Aorta (tissue), 5 donors: ENCODE measurements around the gene KCNC4. TPM values are rescaled to one million over a fixed set of nuclear protein-coding genes. Genes with fewer than 3 reads are reported as not detected.
A peak's percentile ranks its signal among the peaks of the same experiment; 100 is the strongest.

Source experiments
- ATAC-seq: fragments of 200-7000 bp; cut with Tn5 transposase; one replicate; pipeline ENCODE4 v1.9.1; 2022; ENCODE audit warnings: moderate library complexity; ENCODE audit not compliant: low FRiP score
- DNase-seq, 2 donors: peaks; one replicate each; pipeline ENCODE4 v3.0.0-alpha.2; 2020
- H3K27ac ChIP-seq, 2 donors: one replicate each; pipeline ENCODE4 v1.5.1; 2013; ENCODE audit warnings: low read length in 2 of 2, mild to moderate bottlenecking in 2 of 2, moderate library complexity in 2 of 2, control low read depth in 1 of 2, inconsistent platforms in 1 of 2, low read depth in 1 of 2
- H3K27me3 ChIP-seq, 2 donors: one replicate each; pipeline ENCODE4 v1.6.1; 2013; ENCODE audit warnings: control low read depth in 1 of 2, low read length in 1 of 2, mild to moderate bottlenecking in 1 of 2, moderate library complexity in 1 of 2; ENCODE audit not compliant: insufficient read depth in 2 of 2, control insufficient read depth in 1 of 2
- H3K36me3 ChIP-seq, 2 donors: one replicate each; pipeline ENCODE4 v1.6.1; 2013; ENCODE audit warnings: control low read depth in 1 of 2, low read length in 1 of 2, mild to moderate bottlenecking in 1 of 2; ENCODE audit not compliant: insufficient read depth in 2 of 2, control insufficient read depth in 1 of 2
- H3K4me1 ChIP-seq, 2 donors: one replicate each; pipeline ENCODE4 v1.6.1; 2013; ENCODE audit warnings: low read length in 2 of 2, control low read depth in 1 of 2, mild to moderate bottlenecking in 1 of 2, moderate library complexity in 1 of 2; ENCODE audit not compliant: insufficient read depth in 2 of 2, control insufficient read depth in 1 of 2
- H3K4me3 ChIP-seq, 2 donors: one replicate each; pipeline ENCODE4 v1.5.1; 2013; ENCODE audit warnings: low read length in 2 of 2, control low read depth in 1 of 2, mild to moderate bottlenecking in 1 of 2
- H3K9me3 ChIP-seq: one replicate; pipeline ENCODE4 v1.6.1; 2013; ENCODE audit warnings: mild to moderate bottlenecking, low read length; ENCODE audit not compliant: control insufficient read depth
- WGBS, 2 donors: extraction: QIAGEN DNeasy Blood & Tissue Kit; methylation state at CpG; one replicate each; pipeline ENCODE4 v1.1.7; 2013; 5-methylcytosine and 5-hydroxymethylcytosine counted together
- intact Hi-C, 2 donors: fragments of 100-400 bp; cut with DNase I; formaldehyde crosslinking; loops; one replicate each; pipeline versions ENCODE4 v1.14.2 to v1.15.0; 2022
- polyA plus RNA-seq, 2 donors: library from polyadenylated mRNA; stranded (reverse); fragments of 200-250 nt; gene quantifications; one replicate each; pipeline ENCODE4 v1.2.3, GENCODE V29; 2013
- total RNA-seq, 2 donors: library from RNA; stranded (reverse); fragmentation: NEBNext Ultra II Directional; extraction: Animal tissue kit (Norgen Biotek cat#: 25700); gene quantifications; one replicate each; pipeline ENCODE4 v1.2.1, GENCODE V29; 2021
- donor health status: healthy with polysubstance abuse.
- donor health status: Bipolar disorder and iron deficiency.
- donor health status: DM: no; HTN: no; CAD: no.
- donor health status: DM: no; HTN: no; CAD: no.
- donor health status: DM: yes; HTN: yes; CAD: no.

KCNC4 gene
- total and polyA plus RNA-seq, 4 donors, result 0.75 to 22.6 (median 11.5) TPM

DNA sequence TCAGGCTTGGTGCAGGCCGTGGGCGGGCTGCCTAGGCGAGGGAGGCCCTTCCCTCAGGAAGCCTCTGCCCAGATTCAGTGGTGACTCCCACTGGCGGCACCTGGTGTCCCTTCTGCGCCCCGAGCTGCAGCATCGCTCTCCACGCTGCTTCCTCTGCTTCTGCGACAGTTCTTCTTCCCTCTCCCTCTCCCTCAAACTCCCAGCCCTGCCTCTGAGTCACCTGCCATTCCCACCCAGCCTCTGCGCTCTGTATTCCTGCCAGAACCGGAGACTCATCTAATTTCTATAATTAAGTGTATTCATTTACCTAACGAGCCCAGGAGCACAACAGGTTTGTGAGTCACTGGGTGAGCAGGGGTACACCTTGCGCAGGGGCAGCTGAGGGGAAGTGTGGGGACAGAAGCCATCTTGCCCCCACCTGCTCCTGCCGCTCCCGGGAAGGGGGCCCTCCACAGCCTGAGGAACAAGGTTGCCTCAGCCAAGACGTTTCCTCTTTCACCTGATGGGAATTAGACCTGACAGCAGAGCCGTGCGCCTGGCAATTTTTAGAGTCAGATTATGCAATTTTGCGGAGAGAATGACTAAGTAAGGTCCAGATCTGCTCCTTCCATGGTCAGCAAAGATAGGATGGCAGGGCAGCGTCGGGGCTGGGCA lies 19.4 kb downstream of the KCNC4 start:
- ATAC-seq, result no peak
- H3K4me1 ChIP-seq, result no peaks in the 10 kb centered on the region
- WGBS, 2 donors, result 92 to 93% methylated on average over 21 of the region's 21 CpGs
- DNase-seq, result no peak
- intact Hi-C loops, result no loop called here
- no peaks in the 10 kb centered on the region for H3K9me3 ChIP-seq
- H3K4me3 ChIP-seq, result no peak overlapping the region
- no peaks in the 10 kb centered on the region for H3K27me3 ChIP-seq
- no peak overlapping the region for H3K27ac ChIP-seq
- no peaks in the 10 kb centered on the region for H3K36me3 ChIP-seq

- ATAC-seq, result no peak
- no peak for DNase-seq
- H3K36me3 ChIP-seq, result no peaks in the 10 kb centered on the region
- H3K4me1 ChIP-seq, result no peaks in the 10 kb centered on the region
- H3K27me3 ChIP-seq, result no peaks in the 10 kb centered on the region
- intact Hi-C loops, result no loop called here
- H3K9me3 ChIP-seq, result no peaks in the 10 kb centered on the region
- WGBS, 2 donors, result 78 to 86% methylated on average over 11 of the region's 11 CpGs
- no peak overlapping the region for H3K27ac ChIP-seq
- no peak overlapping the region for H3K4me3 ChIP-seq
Measured at GRCh38 chr1:110230381-110231199, 20.5 kb downstream of the KCNC4 start.

- Histone ChIP-seq H3K9me3 (no peaks in the 10 kb centered on the region), H3K36me3 (no peaks in the 10 kb centered on the region)
- no peak for ATAC-seq
Measured at GRCh38 chr1:110233861-110234260, 23.7 kb downstream of the KCNC4 start.

GRCh38 chr1:110234691-110235090 lies 24.6 kb downstream of the KCNC4 start:
- no peak for ATAC-seq
- Histone ChIP-seq H3K27me3 (no peaks in the 10 kb centered on the region), H3K27ac (no peak overlapping the region), H3K9me3 (no peaks in the 10 kb centered on the region), H3K4me3 (no peak overlapping the region), H3K36me3 (no peaks in the 10 kb centered on the region), H3K4me1 (no peaks in the 10 kb centered on the region)
- intact Hi-C loops, result no loop called here
- 74 to 77% methylated on average over 5 of the region's 5 CpGs for WGBS, 2 donors
- no peak for DNase-seq

More at GRCh38 chr1:110233861-110234260, 23.7 kb downstream of the KCNC4 start:
- no peak overlapping the region for H3K27ac ChIP-seq
- no peaks in the 10 kb centered on the region for H3K4me1 ChIP-seq
- intact Hi-C loops, result no loop called here
- WGBS, 2 donors, result 67 to 68% methylated on average over 2 of the region's 2 CpGs
- H3K4me3 ChIP-seq, result no peak overlapping the region
- DNase-seq, result no peak
- H3K27me3 ChIP-seq, result no peaks in the 10 kb centered on the region

DNA sequence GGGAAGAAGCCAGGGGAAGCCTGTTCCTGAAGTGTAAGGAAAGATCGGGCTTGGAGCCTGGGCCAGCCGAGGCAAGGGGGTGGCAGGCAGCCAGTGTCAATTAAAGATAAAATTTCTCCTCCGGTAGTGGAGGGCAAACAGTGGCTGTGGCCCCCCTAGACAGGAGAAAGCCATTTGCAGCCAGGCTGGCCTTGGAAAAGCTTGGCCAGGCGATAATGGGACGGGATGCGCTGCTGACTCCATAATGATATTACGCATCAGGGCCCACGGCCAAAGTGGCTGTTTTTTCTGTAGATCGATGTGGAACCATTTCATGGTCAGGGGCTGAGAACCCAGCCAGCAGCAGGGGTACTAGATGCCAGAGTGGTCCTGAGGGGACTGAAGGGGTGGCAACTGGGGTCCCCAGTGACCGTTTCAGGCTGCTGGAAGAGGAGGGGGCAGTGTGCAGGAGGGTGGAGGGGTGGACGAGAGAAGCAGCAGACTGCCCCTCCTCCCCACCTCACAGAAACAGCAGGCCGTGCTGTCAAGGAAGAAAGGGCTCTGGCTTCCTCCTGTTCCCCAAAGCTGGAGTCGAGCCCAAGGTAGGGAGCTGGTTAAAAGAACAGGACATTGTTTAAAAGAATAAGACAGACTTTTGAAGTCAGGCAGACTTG lies 25.2 kb downstream of the KCNC4 start:
- DNase-seq, result no peak
- Histone ChIP-seq H3K27me3 (no peaks in the 10 kb centered on the region), H3K27ac (no peak overlapping the region), H3K4me3 (no peak overlapping the region), H3K36me3 (no peaks in the 10 kb centered on the region), H3K9me3 (no peaks in the 10 kb centered on the region), H3K4me1 (no peaks in the 10 kb centered on the region)
- ATAC-seq, result no peak
- WGBS, 2 donors, result 59 to 60% methylated on average over 13 of the region's 13 CpGs
- intact Hi-C loops, result no loop called here

GRCh38 chr1:110235834-110236682 lies 25.9 kb downstream of the KCNC4 start:
- no peak for DNase-seq
- H3K27ac ChIP-seq, result no peak overlapping the region
- 83 to 85% methylated on average over 11 of the region's 11 CpGs for WGBS, 2 donors
- ATAC-seq, result no peak
- H3K4me3 ChIP-seq, result no peak overlapping the region
- H3K36me3 ChIP-seq, result no peaks in the 10 kb centered on the region
- H3K9me3 ChIP-seq, result no peaks in the 10 kb centered on the region
- intact Hi-C loops, result no loop called here
- H3K27me3 ChIP-seq, result no peaks in the 10 kb centered on the region
- no peaks in the 10 kb centered on the region for H3K4me1 ChIP-seq

DNA sequence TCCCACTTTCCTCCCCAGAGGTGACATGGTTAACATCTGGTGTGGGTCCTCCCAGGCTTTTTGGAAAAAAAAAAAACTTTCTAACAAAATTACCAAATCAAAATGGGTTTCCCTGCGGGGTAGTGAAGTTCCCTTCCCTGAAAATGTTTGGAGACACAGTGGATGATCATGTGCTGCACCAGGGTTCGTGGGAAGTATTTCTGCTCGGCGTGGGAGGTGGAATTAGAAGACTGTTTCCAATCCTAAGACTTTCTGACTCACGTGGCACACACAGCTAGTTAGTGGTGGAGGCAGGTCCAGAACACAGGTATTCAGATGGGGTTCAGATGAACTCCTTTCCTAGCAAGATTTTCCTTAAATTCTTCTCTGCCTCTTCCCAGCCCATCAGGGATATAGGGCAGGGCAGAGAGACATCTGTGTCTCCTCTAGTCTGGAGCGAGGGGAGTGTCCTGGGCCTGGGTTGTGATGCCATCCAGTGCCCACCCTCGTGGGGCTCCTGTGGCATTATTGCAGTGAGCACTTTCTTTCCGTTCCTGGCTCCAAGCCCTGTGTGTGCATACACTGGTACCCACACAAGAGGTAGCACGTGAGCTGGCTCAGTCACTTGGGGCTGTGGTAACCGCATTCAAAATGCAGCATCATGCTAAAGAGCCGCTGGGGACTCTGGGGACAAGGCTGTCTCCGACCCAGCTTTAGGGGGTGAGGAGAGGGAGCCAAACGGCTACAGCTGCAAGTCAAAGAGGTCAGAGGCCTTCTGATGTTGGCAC lies 27.5 kb downstream of the KCNC4 start:
- H3K36me3 ChIP-seq, result no peaks in the 10 kb centered on the region
- H3K27me3 ChIP-seq, result no peaks in the 10 kb centered on the region
- WGBS, 2 donors, result 85% methylated on average over 13 of the region's 13 CpGs
- DNase-seq (peak in 1 of 2 donors; percentile 53), ATAC-seq (no peak)
- no peak overlapping the region for H3K27ac ChIP-seq
- intact Hi-C loops, result no loop called here
- H3K4me1 ChIP-seq, result no peaks in the 10 kb centered on the region
- H3K4me3 ChIP-seq, result no peak overlapping the region
- no peaks in the 10 kb centered on the region for H3K9me3 ChIP-seq
